Activated T-cell treated with anti-CD3 and anti-CD28 coated beads for 24 hours (primary cell): ENCODE data around the gene COL25A1.
"Not testable (repeated sequence)": the region's sequence is repeated elsewhere in the genome, so short reads cannot be mapped to it uniquely, and the experiment has no call there.

Source experiments
- DNase-seq: peaks from one replicate; pipeline ENCODE4 v3.0.0-alpha.2; 2020; ENCODE audit warnings: low read depth

COL25A1 gene

DNA sequence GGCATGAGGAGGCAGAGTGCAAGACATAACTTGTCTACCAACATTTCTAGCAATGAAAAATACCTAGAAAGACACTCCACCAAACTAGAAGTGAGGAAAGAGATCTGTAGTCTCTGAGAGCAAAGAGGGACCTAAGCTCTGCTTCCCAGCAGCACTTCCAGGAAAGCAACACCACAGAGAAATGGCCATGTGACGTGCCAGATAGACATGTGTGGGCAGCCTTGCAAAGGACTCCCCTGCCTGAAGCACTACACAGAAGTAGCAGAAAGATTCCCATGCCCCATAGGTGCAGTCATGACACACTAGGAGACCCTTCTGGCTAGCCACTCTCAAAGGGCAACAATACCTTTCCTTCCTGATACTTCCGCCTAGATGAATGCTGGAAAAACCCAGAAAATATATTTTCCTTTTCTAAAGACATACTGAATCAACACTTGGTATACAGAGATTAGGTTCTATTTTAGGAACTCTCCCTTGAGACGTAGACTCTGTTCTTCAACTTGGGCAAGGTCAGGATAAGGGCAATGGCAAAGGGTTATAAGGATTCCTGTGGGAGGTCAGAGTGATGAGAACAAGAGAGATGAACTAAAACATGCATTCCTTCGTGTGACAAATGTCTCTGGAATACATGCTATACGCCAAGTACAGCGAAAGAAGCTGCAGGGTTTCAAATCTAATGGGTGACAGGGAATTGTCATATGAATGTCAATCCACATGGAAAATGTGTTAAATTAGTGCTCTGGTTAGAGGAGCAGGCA, 352.1 kb downstream of the COL25A1 start:
- DNase-seq = no peak

GRCh38 chr4:108947526-108947925, 354.9 kb downstream of the COL25A1 start:
- no peak for DNase-seq

GRCh38 chr4:108946237-108946636, 356.2 kb downstream of the COL25A1 start:
- no peak for DNase-seq

DNA sequence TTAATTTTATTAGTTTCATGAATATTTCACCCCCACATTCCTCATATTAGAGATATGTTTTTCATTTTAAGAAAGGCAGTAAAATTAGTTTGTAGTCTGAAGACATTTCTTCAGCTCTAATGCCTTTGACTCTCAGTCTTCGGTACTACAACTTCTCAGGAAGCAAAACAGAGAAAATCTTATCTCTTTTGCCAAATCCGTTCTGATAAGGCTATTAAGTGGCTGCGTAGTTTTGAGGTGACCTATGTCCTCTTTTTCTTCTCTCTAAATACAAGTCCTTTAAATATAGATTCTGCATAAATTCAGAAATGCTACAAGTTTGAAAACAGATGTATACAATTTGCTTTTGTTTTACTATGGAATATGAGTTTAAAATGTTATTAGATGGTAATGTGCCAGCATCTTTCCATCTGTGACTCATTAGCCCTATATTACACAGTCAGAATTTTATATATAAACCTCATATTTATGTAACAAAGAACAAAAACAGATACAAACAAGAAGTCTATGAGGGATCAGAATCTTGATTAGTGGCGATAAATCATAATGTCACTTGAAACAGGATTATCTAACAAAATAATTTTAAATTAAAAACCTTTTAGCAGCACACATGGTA, 358.4 kb downstream of the COL25A1 start:
- no peak for DNase-seq

DNA sequence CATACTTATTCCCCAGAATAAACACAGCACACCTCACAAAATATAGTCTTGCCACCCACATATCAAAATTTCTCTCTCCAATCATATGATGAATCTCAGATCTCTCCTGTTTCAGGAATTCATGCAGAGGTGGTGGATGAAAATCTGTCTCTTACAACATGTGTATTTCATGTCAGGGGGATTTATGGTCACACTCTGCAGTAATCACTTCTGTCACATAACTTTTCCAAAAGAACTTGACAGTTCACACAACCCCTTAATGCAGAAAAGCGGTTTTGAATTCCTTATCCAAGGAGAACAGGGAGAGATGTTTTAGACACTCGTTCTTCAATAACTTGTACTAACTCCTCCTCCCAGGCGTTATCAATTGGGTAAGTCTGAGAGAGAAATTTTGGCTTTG, 359.1 kb downstream of the COL25A1 start:
- DNase-seq = no peak

DNA sequence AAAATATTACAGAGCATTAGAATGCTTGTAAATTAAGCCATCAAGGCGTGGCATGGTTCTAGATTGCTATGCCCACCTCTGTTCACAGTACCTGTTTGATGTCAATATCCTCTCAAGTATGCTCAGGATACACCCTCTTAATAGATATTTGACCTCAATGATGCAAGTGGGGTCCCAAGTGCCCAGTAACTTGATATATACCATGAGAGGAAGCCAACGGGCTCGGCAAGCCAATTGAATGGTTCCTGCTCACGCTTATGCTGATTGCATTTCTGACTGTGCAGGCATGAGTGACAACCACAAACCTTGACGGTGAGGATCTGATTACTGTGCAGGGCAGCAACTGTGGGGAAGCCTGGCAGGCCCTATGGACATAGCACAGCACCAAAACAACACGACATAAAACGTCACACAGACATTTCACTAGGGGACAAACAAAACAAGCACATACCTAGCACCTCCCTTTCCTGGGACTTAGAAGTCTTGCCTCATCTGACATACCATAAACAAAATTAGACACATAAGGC, 360.5 kb downstream of the COL25A1 start:
- DNase-seq = no peak

GRCh38 chr4:108940634-108941033, 361.8 kb downstream of the COL25A1 start:
- no peak for DNase-seq

DNA sequence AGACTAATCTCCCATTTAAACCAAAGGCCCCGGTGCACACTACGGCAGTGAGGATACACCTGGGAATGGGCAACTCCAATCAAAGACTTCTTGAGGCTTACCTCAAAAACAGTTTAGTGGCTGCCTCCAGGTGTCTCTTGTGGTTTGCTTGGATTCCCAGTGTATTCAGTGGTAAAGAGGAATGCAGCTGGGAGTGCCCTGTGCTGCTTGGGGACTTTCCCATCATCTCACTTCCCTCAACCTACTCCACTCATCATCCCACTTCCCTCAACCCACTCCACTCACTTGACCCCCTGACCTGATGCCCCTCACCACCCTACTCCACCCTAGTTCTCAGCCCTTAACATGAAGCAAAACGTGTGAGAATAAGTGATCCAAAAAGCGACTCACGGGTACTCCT, 362.3 kb downstream of the COL25A1 start:
- DNase-seq = no peak

- no peak for DNase-seq
Measured at GRCh38 chr4:108937066-108937465, 365.4 kb downstream of the COL25A1 start.

- not testable (repeated sequence) for DNase-seq
Measured at GRCh38 chr4:108933925-108934324, 368.5 kb downstream of the COL25A1 start.

DNA sequence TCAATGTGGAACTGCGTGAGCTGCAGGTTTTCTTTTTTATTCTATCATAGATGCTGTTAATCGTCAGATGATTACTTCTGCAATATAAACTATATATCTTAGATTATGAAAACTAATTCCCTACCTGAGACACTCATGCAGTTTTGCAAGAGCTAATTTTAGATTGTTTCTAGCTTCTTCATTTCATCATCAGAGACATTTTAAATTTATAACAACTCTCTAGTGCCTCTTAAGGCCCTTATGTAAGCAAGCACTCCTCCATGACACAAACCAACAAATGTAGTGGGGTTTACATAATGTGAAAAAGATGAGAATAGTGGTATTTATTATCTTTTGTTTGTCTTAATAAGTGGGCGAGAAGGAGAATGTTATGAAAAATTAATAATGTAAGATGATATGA, 369.4 kb downstream of the COL25A1 start:
- DNase-seq = no peak

- no peak for DNase-seq
Measured at GRCh38 chr4:108931926-108932325, 370.5 kb downstream of the COL25A1 start.

DNA sequence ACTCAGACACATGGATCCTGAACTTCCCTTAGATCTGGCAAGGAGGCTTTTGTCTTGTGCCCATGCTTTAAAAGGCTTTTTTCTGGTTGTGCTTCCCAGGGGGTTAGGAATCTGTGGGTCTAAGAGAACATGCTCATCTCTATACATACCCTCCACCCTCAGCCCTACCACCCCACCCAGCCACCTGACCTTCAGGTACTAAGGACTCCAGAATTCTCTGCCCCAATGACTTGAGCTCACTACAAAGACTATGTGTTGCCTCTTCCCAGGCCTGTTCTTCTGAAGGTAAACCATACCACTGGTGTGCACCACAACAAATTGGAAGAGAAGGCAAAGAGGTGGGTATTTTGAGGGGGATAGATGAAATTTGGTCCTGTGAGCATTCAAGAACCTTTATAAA, 372.3 kb downstream of the COL25A1 start:
- no peak for DNase-seq

DNA sequence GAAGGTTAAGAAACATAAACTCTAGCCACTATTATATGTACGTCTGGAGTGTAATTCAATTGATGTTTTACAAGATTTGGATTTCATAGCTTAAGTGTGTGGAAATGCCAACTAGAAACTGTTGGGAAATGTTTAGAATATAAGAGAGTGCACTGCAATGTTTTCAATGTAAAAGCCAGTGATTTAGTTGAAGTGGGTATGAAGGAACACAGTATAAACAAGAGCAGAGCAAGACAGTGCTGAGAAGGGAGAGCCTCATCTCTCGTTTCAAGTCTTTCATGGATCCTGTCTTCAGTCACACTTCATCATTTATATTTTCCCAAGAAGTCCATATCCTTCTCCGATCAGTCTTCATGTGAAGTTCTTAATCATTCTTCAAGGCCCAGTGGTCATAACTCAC, 375.7 kb downstream of the COL25A1 start:
- DNase-seq = no peak

DNA sequence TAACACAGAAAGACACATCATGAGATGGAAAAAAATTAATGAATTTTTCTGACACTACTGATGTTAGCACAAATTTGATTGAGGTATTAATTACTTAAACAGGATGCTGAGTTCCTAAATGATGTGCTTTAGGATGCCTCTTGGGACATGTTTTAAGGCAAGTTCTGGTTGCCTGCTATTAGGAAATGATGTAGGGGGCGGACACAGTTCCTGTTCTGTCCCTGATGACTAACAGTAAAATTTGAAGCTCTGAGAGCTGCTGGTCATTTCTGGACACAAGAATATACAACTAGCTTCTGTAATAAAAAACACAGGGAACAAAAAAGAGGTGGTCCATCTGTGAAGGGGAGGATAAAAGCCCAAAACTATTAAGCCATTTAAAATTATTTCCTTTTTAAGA, 376.4 kb downstream of the COL25A1 start:
- no peak for DNase-seq

- no peak for DNase-seq
Measured at GRCh38 chr4:108922191-108922590, 380.3 kb downstream of the COL25A1 start.

- DNase-seq = no peak
Measured at GRCh38 chr4:108920395-108921087, 381.9 kb downstream of the COL25A1 start.

DNA sequence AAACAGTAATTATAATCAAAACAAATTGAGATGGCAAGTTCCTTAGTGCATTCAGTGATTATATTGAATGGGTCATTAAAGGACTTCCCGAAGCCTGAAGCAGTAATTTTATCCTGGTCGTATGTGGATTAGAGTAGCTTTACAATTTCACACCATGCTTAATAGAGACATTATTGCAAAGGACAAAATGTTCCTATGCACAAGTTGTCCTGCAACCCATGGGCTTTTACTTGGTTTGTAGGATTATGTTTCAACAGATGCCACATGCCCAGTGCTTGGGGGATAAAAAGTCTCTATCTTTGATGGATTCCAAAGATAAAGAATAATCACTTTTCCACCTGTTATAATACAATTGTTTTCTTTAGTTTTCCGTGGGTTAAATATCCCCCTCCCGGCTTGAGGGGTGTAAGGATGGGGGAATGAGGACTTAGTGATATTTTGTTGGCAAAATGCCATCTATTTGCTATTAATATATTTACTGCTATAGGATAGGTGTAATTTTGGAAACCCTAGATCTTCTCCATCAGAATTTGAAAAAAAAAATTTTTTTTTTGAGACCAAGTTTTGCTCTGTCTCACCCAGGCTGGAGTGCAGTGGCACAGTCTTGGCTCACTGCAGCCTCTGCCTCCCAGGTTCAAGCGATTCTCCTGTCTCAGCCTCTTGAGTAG, 383.1 kb downstream of the COL25A1 start:
- no peak for DNase-seq

DNA sequence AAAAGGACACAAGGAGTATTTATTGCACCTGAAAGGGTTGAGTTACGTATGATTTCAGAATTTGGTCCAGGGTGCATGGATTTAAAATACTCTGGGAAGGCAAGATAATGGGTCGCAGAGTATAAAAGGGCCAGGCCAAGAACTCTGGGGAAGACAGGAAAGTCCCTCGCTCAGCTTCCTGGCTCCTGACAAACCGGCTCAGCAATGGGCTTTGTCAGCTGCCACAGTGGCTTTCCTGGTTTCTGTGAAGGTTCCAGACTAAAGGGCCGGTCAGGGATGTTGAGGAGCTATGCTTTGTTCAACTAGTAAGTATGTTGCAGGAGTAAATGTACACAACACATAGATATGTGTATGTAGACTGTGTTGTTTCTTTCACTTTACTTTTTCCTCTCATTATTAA, 385.2 kb downstream of the COL25A1 start:
- no peak for DNase-seq

GRCh38 chr4:108916638-108917037, 385.8 kb downstream of the COL25A1 start:
- no peak for DNase-seq

DNA sequence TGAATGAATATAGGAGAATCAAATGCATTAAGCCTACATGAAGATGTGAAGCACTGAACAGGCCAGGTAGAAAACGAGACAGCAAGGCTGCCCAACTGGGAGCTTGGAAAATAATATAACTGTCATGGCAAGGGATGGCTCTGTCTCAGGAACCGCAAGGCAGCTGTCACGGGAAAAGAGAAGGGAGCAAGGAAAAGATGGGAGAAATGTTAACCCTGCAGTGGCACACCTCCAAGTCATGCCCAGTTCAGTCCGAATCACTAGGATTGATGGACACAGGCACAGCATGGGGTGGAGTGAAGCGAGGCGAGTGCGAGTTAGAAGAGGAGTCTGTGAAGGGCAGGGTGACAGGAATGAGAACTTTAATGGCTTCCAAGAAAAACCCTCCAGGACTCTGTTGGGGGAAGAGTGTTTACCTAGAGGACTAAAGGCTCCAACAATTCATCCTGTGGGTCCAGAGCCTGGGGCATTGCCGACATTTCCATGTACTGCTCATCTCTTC, 395.5 kb downstream of the COL25A1 start:
- no peak for DNase-seq

GRCh38 chr4:108906006-108906405, 396.5 kb downstream of the COL25A1 start:
- no peak for DNase-seq
